ENCODE results near the gene TAC4.
A peak's percentile ranks its signal among the peaks of the same experiment; 100 is the strongest.

TAC4 gene

DNA sequence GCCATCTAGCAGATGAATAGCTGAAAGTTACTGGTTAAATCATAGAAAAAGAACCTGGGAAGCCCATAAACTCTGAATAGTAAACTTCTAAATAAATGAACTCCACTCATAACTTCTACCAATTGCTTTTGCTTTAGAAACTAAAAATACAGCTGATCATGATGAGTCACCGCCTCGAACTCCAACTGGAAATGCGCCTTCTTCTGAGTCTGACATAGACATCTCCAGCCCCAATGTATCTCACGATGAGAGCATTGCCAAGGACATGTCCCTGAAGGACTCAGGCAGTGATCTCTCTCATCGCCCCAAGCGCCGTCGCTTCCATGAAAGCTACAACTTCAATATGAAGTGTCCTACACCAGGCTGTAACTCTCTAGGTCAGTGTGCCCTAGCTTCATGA lies 49.7 kb downstream of the TAC4 start:
- DNase-seq, result no peak

GRCh38 chr17:49795372-49795771 lies 52.5 kb downstream of the TAC4 start:
- DNase-seq, result no peak

DNA sequence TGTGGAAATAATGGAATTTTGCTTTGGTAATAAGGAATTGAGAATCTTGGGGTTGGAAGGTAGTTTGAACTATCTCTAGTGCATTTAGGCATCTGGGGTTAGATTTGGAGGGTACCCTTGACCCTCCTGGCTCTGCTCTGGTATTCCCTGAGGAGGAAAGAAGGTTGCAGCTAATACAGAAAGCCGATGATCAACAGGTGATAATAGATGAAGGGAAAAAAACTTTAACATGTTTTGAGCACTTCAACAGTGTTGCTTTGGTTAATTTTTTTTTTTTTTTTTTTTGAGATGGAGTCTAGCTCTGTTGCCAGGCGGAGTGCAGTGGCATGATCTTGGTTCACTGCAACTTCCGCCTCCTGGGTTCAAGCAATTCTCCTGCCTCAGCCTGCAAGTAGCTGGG lies 54.6 kb downstream of the TAC4 start:
- DNase-seq, result no peak

DNA sequence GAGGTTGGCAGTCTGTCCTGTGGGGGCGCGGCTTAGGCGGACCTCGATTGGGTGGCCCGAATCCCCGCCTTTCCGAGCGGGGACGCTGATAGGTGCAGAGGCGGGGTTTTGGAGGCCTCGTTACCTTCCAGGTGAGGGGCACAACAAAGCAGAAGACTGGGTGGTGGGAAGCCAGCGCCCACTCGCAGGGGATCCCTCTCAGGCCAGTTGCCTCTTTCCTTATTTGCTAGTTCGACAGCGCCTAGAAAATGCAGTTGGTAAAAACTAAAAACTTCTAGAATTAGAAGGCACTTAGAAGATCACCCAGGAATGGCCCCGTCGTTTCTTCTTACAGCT lies 58.7 kb downstream of the TAC4 start:
- DNase-seq, result no peak

GRCh38 chr17:49788478-49789242 lies 59.2 kb downstream of the TAC4 start, which contains the start of gene KAT7:
TSS of gene KAT7 (plus strand) at chr17:49788681. CDS start at chr17:49788835, 154 bp downstream.
- peak; percentile 96 for DNase-seq
